H1 (cell line): ENCODE results near the gene SMARCA4. TPM values are rescaled to one million over a fixed set of nuclear protein-coding genes. Genes with fewer than 3 reads are reported as not detected.

Experiments
- EZH2 ChIP-seq: fragments of 200-600 bp; sonication (generic); IDR thresholded peaks from 2 replicates; pipeline ENCODE4 v1.7.1; 2012; ENCODE audit warnings: low read depth, mild to moderate bottlenecking, moderate library complexity, low read length, inconsistent platforms; ENCODE audit not compliant: severe bottlenecking
- polyA plus RNA-seq, 7 experiments: library from polyadenylated mRNA; depleted of rRNA in 3 of 7; stranded (reverse) in 5 of 7; unstranded in 2 of 7; fragments of >200 nt in 5 of 7; fragments of 200-250 nt in 2 of 7; gene quantifications; 1 replicate in 5 of 7; 2 replicates in 1 of 7; 4 replicates in 1 of 7; pipeline versions ENCODE4 v1.2.1 to v1.2.3, GENCODE V29; 2011 to 2013; ENCODE audit warnings: missing spikeins in 2 of 7, mixed read lengths in 2 of 7
- total RNA-seq: library from RNA; stranded (reverse); fragmentation: NEBNext Ultra II Directional; extraction: Animal tissue kit (Norgen Biotek cat#: 25700); gene quantifications from 2 replicates; pipeline ENCODE4 v1.2.1, GENCODE V29; 2021

SMARCA4 gene
- total and polyA plus RNA-seq, 2 of the 8 experiments (the other 6 are each of a cell fraction or from before 2014, with no cell fraction given): 86.4 to 263 TPM

GRCh38 chr19:10935371-10936059 lies 25.3 kb upstream of the SMARCA4 start (continued):
- TF ChIP-seq EZH2: no peak
